ENCODE results near the gene CNTLN.

The CNTLN gene

GRCh38 chr9:17402309-17402708 is 267.5 kb downstream of the CNTLN start:
- no peak overlapping the region for H3K4me3 ChIP-seq (replicated peaks; ENCODE audit: low read depth, low read length)
- TF ChIP-seq, protein P1, sequence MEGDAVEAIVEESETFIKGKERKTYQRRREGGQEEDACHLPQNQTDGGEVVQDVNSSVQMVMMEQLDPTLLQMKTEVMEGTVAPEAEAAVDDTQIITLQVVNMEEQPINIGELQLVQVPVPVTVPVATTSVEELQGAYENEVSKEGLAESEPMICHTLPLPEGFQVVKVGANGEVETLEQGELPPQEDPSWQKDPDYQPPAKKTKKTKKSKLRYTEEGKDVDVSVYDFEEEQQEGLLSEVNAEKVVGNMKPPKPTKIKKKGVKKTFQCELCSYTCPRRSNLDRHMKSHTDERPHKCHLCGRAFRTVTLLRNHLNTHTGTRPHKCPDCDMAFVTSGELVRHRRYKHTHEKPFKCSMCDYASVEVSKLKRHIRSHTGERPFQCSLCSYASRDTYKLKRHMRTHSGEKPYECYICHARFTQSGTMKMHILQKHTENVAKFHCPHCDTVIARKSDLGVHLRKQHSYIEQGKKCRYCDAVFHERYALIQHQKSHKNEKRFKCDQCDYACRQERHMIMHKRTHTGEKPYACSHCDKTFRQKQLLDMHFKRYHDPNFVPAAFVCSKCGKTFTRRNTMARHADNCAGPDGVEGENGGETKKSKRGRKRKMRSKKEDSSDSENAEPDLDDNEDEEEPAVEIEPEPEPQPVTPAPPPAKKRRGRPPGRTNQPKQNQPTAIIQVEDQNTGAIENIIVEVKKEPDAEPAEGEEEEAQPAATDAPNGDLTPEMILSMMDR (IDR thresholded peaks at IDR 0.05; ENCODE audit: low read length, missing control alignments), result peak; percentile 8
- peak; percentile 51 for DNase-seq (ENCODE audit: low read depth)

DNA sequence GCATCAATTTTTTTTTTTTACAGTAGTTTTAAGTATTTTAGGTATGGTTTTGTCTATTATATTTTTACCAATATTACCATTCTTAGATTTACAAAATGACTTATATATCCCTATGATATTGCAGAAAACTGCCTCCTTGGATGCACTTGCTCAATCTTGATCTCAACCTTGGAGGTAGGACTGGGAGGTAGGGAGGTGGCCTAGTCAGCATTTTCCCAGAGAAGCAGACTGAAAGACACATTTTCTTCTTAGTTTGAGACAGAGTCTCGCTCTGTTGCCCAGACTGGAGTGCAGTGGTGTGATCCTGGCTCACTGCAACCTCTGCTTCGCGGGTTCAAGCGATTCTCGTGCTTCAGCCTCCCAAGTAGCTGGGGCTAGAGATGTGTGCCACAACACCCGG is 268.7 kb downstream of the CNTLN start:
- DNase-seq (ENCODE audit: low read depth), result no peak
- no peak overlapping the region for H3K4me3 ChIP-seq (replicated peaks; ENCODE audit: low read depth, low read length)
- TF ChIP-seq, protein P1 (IDR thresholded peaks at IDR 0.05; ENCODE audit: low read length, missing control alignments), result no peak

DNA sequence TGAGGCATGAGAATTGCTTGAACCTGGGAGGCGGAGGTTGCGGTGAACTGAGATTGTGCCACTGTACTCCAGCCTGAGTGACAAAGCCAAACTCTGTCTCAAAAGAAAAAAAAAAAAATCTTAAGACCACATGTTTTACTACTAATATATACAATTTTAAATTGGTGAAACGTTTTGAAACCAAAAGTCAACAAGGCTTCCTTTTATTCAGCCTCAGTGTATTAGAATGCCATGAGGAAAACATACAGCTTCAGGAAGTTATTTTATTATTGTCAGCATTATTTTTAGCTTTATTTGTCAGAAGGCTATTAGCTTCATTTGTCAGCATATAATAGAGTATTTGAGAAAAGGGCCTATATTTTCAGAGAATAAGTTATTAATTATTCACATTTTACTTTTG is 280.1 kb downstream of the CNTLN start:
- TF ChIP-seq, protein P1 (IDR thresholded peaks at IDR 0.05; ENCODE audit: low read length, missing control alignments), result no peak
- H3K4me3 ChIP-seq (replicated peaks; ENCODE audit: low read depth, low read length), result no peak overlapping the region
- DNase-seq (ENCODE audit: low read depth), result no peak

- TF ChIP-seq, protein P1 (IDR thresholded peaks at IDR 0.05; ENCODE audit: low read length, missing control alignments), result no peak
- DNase-seq (ENCODE audit: low read depth), result no peak
Observed at GRCh38 chr9:17422994-17423680, 288.3 kb downstream of the CNTLN start.

DNA sequence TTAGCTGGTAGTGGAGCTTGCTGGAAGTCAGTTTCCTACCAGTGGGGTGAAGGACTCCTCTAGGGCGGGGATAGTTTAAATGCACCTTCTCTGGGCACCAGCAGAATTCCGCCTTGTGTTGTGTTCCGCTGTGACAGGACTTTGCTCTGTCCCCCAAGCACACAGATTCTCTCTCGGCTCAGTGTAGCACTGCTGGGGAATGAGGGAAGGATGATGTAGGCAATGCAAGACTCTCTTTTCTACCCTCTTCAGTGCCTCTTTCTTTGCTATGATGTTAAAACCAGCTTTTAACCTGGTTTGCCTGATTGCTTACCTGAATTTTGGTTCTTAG is 288.8 kb downstream of the CNTLN start:
- TF ChIP-seq, protein P1 (IDR thresholded peaks at IDR 0.05; ENCODE audit: low read length, missing control alignments), result no peak
- DNase-seq (ENCODE audit: low read depth), result no peak
- H3K4me3 ChIP-seq (replicated peaks; ENCODE audit: low read depth, low read length), result no peak overlapping the region

More at GRCh38 chr9:17422994-17423680, 288.3 kb downstream of the CNTLN start:
- H3K4me3 ChIP-seq (replicated peaks; ENCODE audit: low read depth, low read length), result no peak overlapping the region

DNA sequence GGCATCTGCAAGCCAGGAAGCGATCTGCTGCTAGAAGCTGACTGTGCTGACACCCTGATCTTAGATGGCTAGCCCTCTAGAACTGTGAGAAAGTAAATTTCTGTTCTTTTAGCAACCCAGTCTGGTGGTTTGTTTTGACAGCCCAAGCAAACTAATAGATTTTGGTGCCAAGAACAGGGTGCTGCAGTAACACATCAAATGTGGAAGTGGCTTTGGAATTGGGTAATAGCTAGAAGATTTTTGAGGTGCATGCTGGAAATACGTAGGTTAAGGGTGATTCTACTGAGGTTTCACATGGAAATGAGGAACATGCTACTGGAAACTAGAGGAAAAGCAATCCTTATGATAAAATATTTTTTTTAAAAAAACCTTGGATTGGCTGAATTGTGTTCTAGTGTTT is 290.5 kb downstream of the CNTLN start:
- no peak for DNase-seq (ENCODE audit: low read depth)
- H3K4me3 ChIP-seq (replicated peaks; ENCODE audit: low read depth, low read length), result no peak overlapping the region
- TF ChIP-seq, protein P1 (IDR thresholded peaks at IDR 0.05; ENCODE audit: low read length, missing control alignments), result no peak

GRCh38 chr9:17433526-17433925 is 298.7 kb downstream of the CNTLN start:
- DNase-seq (ENCODE audit: low read depth), result no peak
- TF ChIP-seq, protein P1 (IDR thresholded peaks at IDR 0.05; ENCODE audit: low read length, missing control alignments), result no peak
- H3K4me3 ChIP-seq (replicated peaks; ENCODE audit: low read depth, low read length), result no peak overlapping the region

Measured in fibroblast of pulmonary artery (primary cell).